CD4-positive, alpha-beta T cell (primary cell): ENCODE results near the gene MINDY3. TPM values are rescaled to one million over a fixed set of nuclear protein-coding genes. Genes with fewer than 3 reads are reported as not detected.

Experiments used
- ATAC-seq: fragments of 200-7000 bp; cut with Tn5 transposase; one replicate; pipeline ENCODE4 v1.10.0; 2022; ENCODE audit warnings: mild to moderate bottlenecking; ENCODE audit not compliant: poor library complexity
- CTCF ChIA-PET: fragments of 350-600 bp; sonication (Branson Sonifier 250); formaldehyde crosslinking; loops from one replicate; lab custom pipeline; 2021; ENCODE audit warnings: antibody characterized with exemption, inconsistent platforms; lab: Charles Lee
- POLR2A ChIA-PET: fragments of 350-600 bp; sonication (Branson Sonifier 250); formaldehyde crosslinking; loops from one replicate; lab custom pipeline; 2021; ENCODE audit warnings: antibody characterized with exemption, inconsistent platforms; lab: Charles Lee
- DNase-seq, 14 experiments: peaks; one replicate each; pipeline ENCODE4 v3.0.0-alpha.2; 2013 to 2020; ENCODE audit warnings: mixed read lengths in 2 of 14
- H3K27ac ChIP-seq, 2 donors: one replicate each; pipeline versions ENCODE4 v1.5.1 to v1.7.0; 2013; ENCODE audit warnings: low read length in 2 of 2, low read depth in 1 of 2, mild to moderate bottlenecking in 1 of 2
- H3K27me3 ChIP-seq, 2 experiments: 1 replicate in 1 of 2; 2 replicates in 1 of 2; pipeline versions ENCODE4 v1.6.1 to v1.7.0; 2013; ENCODE audit warnings: low read length in 2 of 2, control low read depth in 1 of 2, mild to moderate bottlenecking in 1 of 2, moderate library complexity in 1 of 2; ENCODE audit not compliant: insufficient read depth in 2 of 2, control insufficient read depth in 1 of 2
- H3K36me3 ChIP-seq: one replicate; pipeline ENCODE4 v1.6.1; 2013; ENCODE audit warnings: low read length, control low read depth; ENCODE audit not compliant: insufficient read depth
- H3K4me1 ChIP-seq: one replicate; pipeline ENCODE4 v1.6.1; 2013; ENCODE audit warnings: low read length, control low read depth; ENCODE audit not compliant: insufficient read depth
- H3K4me3 ChIP-seq: one replicate; pipeline ENCODE4 v1.5.1; 2013; ENCODE audit warnings: mild to moderate bottlenecking, low read length, moderate library complexity
- H3K9me3 ChIP-seq, 2 experiments: 1 replicate in 1 of 2; 2 replicates in 1 of 2; pipeline versions ENCODE4 v1.6.1 to v1.7.0; 2013; ENCODE audit warnings: low read length in 2 of 2, mild to moderate bottlenecking in 2 of 2, control low read depth in 1 of 2, moderate library complexity in 1 of 2; ENCODE audit not compliant: control insufficient read depth in 1 of 2, insufficient read depth in 1 of 2
- H3K27ac Mint-ChIP-seq: one replicate; pipeline ENCODE4 v1.8.0; 2020; ENCODE audit warnings: mixed read lengths
- H3K27me3 Mint-ChIP-seq: one replicate; pipeline ENCODE4 v1.8.0; 2021; ENCODE audit warnings: mixed read lengths
- H3K36me3 Mint-ChIP-seq: one replicate; pipeline ENCODE4 v1.8.0; 2021; ENCODE audit warnings: low read depth, mixed read lengths
- H3K4me1 Mint-ChIP-seq: one replicate; pipeline ENCODE4 v1.8.0; 2021; ENCODE audit warnings: low read depth, mixed read lengths
- H3K4me3 Mint-ChIP-seq: one replicate; pipeline ENCODE4 v1.8.0; 2020; ENCODE audit warnings: mild to moderate bottlenecking, mixed read lengths
- H3K9me3 Mint-ChIP-seq: one replicate; pipeline ENCODE4 v1.8.0; 2020; ENCODE audit warnings: mixed read lengths
- intact Hi-C, 2 experiments: fragments of 100-400 bp; cut with DNase I in 1 of 2; cut with micrococcal nuclease in 1 of 2; formaldehyde crosslinking; loops; one replicate each; pipeline versions ENCODE4 v1.15.1 to v1.9.0; 2023 to 2025; cut with DNase I, micrococcal nuclease
- total RNA-seq, 174 experiments: library from RNA in 2 of 174; stranded (reverse) in 2 of 174; gene quantifications; one replicate each; pipeline ENCODE4 v1.2.3 and lab custom pipeline; 2021 to 2026
- TF ChIP-seq, protein P1 (sequence below): fragments of 200-600 bp; IDR thresholded peaks from one replicate; pipeline ENCODE4 v1.8.0; 2022; ENCODE audit warnings: antibody characterized with exemption, mild to moderate bottlenecking

The MINDY3 gene
- total RNA-seq, 2 experiments from 2014 or later = 39.8 to 40.6 TPM

DNA sequence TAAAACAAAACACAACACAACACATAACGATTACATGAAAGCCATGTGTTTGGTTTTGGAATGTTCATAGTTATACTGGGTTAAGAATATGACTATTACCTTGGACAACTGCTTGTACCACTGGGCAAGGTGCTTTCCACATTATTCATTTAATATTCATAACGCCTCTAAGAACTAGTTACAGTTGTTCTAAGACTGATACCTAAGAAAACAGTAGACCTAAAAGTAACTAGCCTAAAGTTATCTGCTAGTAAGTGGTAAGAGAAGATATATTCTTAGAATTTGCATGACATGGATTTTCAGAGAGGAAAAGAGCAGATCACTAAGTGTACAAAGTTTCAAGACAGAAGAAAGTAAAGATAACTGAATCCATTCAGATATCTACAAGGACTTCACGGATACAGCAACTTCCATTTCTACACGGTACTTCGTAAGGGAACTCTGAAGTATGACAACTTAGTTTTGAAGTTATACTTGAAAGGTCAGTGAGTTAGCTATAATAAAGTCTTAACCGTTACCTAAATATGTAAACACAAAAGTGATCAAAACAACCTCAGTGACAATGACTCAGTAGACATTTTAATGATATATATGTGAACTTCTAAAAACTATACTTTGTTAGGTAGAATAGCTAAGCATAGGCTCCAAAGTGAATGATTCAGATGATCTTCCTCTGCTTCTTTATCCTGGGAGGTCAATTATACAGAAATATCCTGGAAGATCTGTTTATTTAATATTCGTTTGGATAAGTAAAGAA lies 65.1 kb downstream of the MINDY3 start:
- DNase-seq (no peak), ATAC-seq (no peak)
- Histone ChIP-seq H3K4me1 (no peaks in the 10 kb centered on the region), H3K27ac (no peak overlapping the region), H3K9me3 (no peaks in the 10 kb centered on the region), H3K27me3 (no peaks in the 10 kb centered on the region), H3K36me3 (peaks cover 36% of the 10 kb centered on the region), H3K4me3 (no peak overlapping the region)
- Mint-ChIP-seq H3K36me3 (peaks cover 77% of the 10 kb centered on the region), H3K4me3 (no peak overlapping the region), H3K27me3 (no peaks in the 10 kb centered on the region), H3K27ac (no peak overlapping the region), H3K4me1 (no peaks in the 10 kb centered on the region), H3K9me3 (no peaks in the 10 kb centered on the region)
- intact Hi-C loops = no loop called here
- POLR2A ChIA-PET = no interaction called here
- CTCF ChIA-PET = interaction anchor here (0.6 kb wide), 1 partner anchor 47 kb away, joined by 3 read pairs; no protein-coding TSS in a partner anchor
- TF ChIP-seq, protein P1, sequence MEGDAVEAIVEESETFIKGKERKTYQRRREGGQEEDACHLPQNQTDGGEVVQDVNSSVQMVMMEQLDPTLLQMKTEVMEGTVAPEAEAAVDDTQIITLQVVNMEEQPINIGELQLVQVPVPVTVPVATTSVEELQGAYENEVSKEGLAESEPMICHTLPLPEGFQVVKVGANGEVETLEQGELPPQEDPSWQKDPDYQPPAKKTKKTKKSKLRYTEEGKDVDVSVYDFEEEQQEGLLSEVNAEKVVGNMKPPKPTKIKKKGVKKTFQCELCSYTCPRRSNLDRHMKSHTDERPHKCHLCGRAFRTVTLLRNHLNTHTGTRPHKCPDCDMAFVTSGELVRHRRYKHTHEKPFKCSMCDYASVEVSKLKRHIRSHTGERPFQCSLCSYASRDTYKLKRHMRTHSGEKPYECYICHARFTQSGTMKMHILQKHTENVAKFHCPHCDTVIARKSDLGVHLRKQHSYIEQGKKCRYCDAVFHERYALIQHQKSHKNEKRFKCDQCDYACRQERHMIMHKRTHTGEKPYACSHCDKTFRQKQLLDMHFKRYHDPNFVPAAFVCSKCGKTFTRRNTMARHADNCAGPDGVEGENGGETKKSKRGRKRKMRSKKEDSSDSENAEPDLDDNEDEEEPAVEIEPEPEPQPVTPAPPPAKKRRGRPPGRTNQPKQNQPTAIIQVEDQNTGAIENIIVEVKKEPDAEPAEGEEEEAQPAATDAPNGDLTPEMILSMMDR = no peak

DNA sequence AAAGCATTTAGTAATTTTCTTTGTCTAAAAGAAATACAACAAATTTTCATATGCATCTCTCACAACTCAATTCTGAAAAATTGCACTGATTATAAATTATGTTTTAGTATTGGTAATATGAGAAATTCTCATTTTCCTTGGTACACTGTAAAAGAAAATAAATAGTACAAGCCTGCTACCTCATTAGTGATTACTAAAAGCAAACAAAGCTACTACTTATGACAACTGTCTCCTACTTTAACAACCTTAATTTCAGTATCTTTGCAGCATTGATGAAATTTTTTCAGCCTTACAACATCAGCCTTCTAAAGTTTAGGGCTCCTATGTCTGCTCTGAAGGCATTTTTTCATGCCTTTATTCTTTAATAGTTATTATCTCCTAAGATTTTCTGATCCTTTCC lies 65.7 kb downstream of the MINDY3 start:
- no peaks in the 10 kb centered on the region for H3K9me3 ChIP-seq
- H3K27me3 Mint-ChIP-seq = no peaks in the 10 kb centered on the region
- H3K36me3 Mint-ChIP-seq = peaks cover 79% of the 10 kb centered on the region
- no peak for DNase-seq
- TF ChIP-seq, protein P1 = no peak
- H3K4me1 Mint-ChIP-seq = no peaks in the 10 kb centered on the region
- H3K36me3 ChIP-seq = peaks cover 36% of the 10 kb centered on the region
- H3K4me1 ChIP-seq = no peaks in the 10 kb centered on the region
- CTCF ChIA-PET = no interaction called here
- no peak for ATAC-seq
- no peak overlapping the region for H3K4me3 ChIP-seq
- no peak overlapping the region for H3K27ac ChIP-seq
- intact Hi-C loops = no loop called here
- POLR2A ChIA-PET = no interaction called here
- no peak overlapping the region for H3K4me3 Mint-ChIP-seq
- no peaks in the 10 kb centered on the region for H3K27me3 ChIP-seq
- no peak overlapping the region for H3K27ac Mint-ChIP-seq
- H3K9me3 Mint-ChIP-seq = no peaks in the 10 kb centered on the region

DNA sequence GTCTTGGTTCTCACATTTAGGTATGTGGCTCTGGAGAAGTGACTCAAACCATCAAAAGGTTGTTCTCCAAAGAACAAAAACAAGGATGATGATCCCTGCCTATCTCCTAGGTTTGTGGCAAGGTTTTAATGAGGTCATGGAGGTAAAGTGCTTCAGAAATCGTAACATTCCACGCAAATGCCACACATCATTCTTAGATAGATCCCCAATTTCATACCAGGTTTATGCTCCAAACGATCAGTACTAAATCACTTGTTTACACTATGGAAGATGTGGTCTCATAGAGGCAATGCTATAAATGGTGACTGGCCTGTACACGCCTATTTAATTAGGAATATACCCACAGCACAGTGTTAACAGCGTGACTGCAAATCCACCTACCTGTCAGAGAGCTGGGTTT lies 66.6 kb downstream of the MINDY3 start:
- no peak overlapping the region for H3K27ac ChIP-seq
- Mint-ChIP-seq H3K4me3 (no peak overlapping the region), H3K27ac (no peak overlapping the region), H3K36me3 (peaks cover 83% of the 10 kb centered on the region), H3K4me1 (no peaks in the 10 kb centered on the region), H3K9me3 (no peaks in the 10 kb centered on the region), H3K27me3 (no peaks in the 10 kb centered on the region)
- no peaks in the 10 kb centered on the region for H3K4me1 ChIP-seq
- no peak for ATAC-seq
- intact Hi-C loops = no loop called here
- no peaks in the 10 kb centered on the region for H3K27me3 ChIP-seq
- no peak overlapping the region for H3K4me3 ChIP-seq
- ChIA-PET CTCF (no interaction called here), POLR2A (no interaction called here)
- H3K9me3 ChIP-seq = no peaks in the 10 kb centered on the region
- DNase-seq = no peak
- TF ChIP-seq, protein P1 = no peak
- peaks cover 34% of the 10 kb centered on the region for H3K36me3 ChIP-seq
